ENCODE measurements around the gene GP9.

Gene GP9

DNA sequence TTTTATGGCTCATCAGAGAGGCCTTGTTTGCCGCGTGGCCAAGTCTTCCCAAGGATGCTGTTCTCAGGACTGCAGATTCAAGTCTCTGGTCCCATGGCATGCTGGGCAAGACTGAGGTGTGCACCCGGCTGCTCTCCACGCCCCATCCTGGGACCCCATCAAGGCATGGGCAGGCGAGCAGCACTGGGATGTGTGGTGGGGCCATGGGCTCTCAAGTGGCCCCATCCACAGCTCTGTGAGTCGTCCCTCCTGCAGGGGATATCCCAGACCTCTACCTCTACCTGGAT is 13.1 kb upstream of the GP9 start:
- Histone ChIP-seq H3K4me3 (ENCODE audit: low read length, poor library complexity, severe bottlenecking) (no peak overlapping the region), H2AFZ (ENCODE audit: low read length) (no peak overlapping the region), H3F3A (ENCODE audit: low read depth) (no peaks in the 10 kb centered on the region), H3K4me1 (ENCODE audit: insufficient read depth, low read length, poor library complexity, severe bottlenecking) (peaks cover 4% of the 10 kb centered on the region), H3K4me2 (ENCODE audit: low read depth, low read length, poor library complexity, severe bottlenecking) (no peak overlapping the region), H3K79me2 (ENCODE audit: insufficient read depth, low read length) (no peaks in the 10 kb centered on the region), H4K20me1 (ENCODE audit: insufficient read depth, low read length, poor library complexity, severe bottlenecking) (no peaks in the 10 kb centered on the region), H3K9ac (ENCODE audit: low read depth, low read length, poor library complexity, severe bottlenecking) (no peak overlapping the region), H3K9me2 (replicated peaks; ENCODE audit: low read depth, low read length) (no peaks in the 10 kb centered on the region), H3K27me3 (ENCODE audit: insufficient read depth, low read length, poor library complexity, severe bottlenecking) (no peaks in the 10 kb centered on the region), H3K9me3 (ENCODE audit: insufficient read depth, low read depth, low read length) (peaks cover 7% of the 10 kb centered on the region; the same call in 1 of the 2 replicates), H3K36me3 (ENCODE audit: insufficient read depth, low read length) (no peaks in the 10 kb centered on the region)
- TF ChIP-seq EZH2phosphoT487 (IDR thresholded peaks at IDR 0.05; ENCODE audit: borderline replicate concordance): no peak
- TF ChIP-seq, protein P1, sequence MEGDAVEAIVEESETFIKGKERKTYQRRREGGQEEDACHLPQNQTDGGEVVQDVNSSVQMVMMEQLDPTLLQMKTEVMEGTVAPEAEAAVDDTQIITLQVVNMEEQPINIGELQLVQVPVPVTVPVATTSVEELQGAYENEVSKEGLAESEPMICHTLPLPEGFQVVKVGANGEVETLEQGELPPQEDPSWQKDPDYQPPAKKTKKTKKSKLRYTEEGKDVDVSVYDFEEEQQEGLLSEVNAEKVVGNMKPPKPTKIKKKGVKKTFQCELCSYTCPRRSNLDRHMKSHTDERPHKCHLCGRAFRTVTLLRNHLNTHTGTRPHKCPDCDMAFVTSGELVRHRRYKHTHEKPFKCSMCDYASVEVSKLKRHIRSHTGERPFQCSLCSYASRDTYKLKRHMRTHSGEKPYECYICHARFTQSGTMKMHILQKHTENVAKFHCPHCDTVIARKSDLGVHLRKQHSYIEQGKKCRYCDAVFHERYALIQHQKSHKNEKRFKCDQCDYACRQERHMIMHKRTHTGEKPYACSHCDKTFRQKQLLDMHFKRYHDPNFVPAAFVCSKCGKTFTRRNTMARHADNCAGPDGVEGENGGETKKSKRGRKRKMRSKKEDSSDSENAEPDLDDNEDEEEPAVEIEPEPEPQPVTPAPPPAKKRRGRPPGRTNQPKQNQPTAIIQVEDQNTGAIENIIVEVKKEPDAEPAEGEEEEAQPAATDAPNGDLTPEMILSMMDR (conservative IDR thresholded peaks at IDR 0.05; ENCODE audit: low read length): no peak

GRCh38 chr3:129050556-129051295 is 9.9 kb upstream of the GP9 start:
- Histone ChIP-seq H3K79me2 (ENCODE audit: insufficient read depth, low read length) (no peaks in the 10 kb centered on the region), H3K9me2 (replicated peaks; ENCODE audit: low read depth, low read length) (no peaks in the 10 kb centered on the region), H2AFZ (ENCODE audit: low read length) (no peak overlapping the region), H3F3A (ENCODE audit: low read depth) (no peaks in the 10 kb centered on the region), H3K4me1 (ENCODE audit: insufficient read depth, low read length, poor library complexity, severe bottlenecking) (peaks cover 4% of the 10 kb centered on the region), H3K9me3 (ENCODE audit: insufficient read depth, low read depth, low read length) (peaks cover 7% of the 10 kb centered on the region; the same call in 1 of the 2 replicates), H3K4me3 (ENCODE audit: low read length, poor library complexity, severe bottlenecking) (no peak overlapping the region), H4K20me1 (ENCODE audit: insufficient read depth, low read length, poor library complexity, severe bottlenecking) (no peaks in the 10 kb centered on the region), H3K4me2 (ENCODE audit: low read depth, low read length, poor library complexity, severe bottlenecking) (no peak overlapping the region), H3K27me3 (ENCODE audit: insufficient read depth, low read length, poor library complexity, severe bottlenecking) (no peaks in the 10 kb centered on the region), H3K9ac (ENCODE audit: low read depth, low read length, poor library complexity, severe bottlenecking) (no peak overlapping the region), H3K36me3 (ENCODE audit: insufficient read depth, low read length) (no peaks in the 10 kb centered on the region)
- TF ChIP-seq EZH2phosphoT487 (IDR thresholded peaks at IDR 0.05; ENCODE audit: borderline replicate concordance): no peak
- TF ChIP-seq, protein P1 (conservative IDR thresholded peaks at IDR 0.05; ENCODE audit: low read length): no peak

DNA sequence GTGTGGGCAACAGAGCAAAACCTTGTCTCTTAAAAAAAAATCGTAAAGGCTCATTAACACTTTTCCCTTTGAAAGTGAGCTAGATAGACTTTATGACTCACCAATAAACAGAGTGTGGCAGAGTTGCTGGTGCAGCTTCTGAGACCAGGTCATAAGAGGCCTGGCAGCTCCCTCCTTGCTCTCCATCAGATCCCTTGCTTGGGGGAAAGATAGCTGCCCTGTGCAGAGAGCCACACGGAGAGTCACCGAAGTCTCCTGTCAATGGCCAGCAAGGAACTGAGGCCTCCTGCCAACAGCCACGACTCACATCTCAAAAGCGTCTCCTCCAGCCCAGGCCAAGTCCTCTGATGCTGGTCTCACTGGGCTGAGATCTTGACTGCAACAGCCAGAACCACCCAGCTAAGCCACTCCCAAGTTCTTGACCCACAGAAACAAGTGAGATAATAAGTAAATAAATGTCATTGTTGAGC is 8.7 kb upstream of the GP9 start:
- no peaks in the 10 kb centered on the region for H3K36me3 ChIP-seq (ENCODE audit: insufficient read depth, low read length)
- H3F3A ChIP-seq (ENCODE audit: low read depth): no peaks in the 10 kb centered on the region
- H3K9me2 ChIP-seq (replicated peaks; ENCODE audit: low read depth, low read length): no peaks in the 10 kb centered on the region
- peaks cover 4% of the 10 kb centered on the region for H3K4me1 ChIP-seq (ENCODE audit: insufficient read depth, low read length, poor library complexity, severe bottlenecking)
- no peaks in the 10 kb centered on the region for H3K27me3 ChIP-seq (ENCODE audit: insufficient read depth, low read length, poor library complexity, severe bottlenecking)
- H3K9me3 ChIP-seq (ENCODE audit: insufficient read depth, low read depth, low read length): peaks cover 7% of the 10 kb centered on the region; the same call in 1 of the 2 replicates
- no peak overlapping the region for H3K4me3 ChIP-seq (ENCODE audit: low read length, poor library complexity, severe bottlenecking)
- H3K79me2 ChIP-seq (ENCODE audit: insufficient read depth, low read length): no peaks in the 10 kb centered on the region
- H3K9ac ChIP-seq (ENCODE audit: low read depth, low read length, poor library complexity, severe bottlenecking): no peak overlapping the region
- H2AFZ ChIP-seq (ENCODE audit: low read length): peak overlapping the region; percentile 54
- H3K4me2 ChIP-seq (ENCODE audit: low read depth, low read length, poor library complexity, severe bottlenecking): no peak overlapping the region
- TF ChIP-seq EZH2phosphoT487 (IDR thresholded peaks at IDR 0.05; ENCODE audit: borderline replicate concordance): no peak
- TF ChIP-seq, protein P1 (conservative IDR thresholded peaks at IDR 0.05; ENCODE audit: low read length): no peak
- no peaks in the 10 kb centered on the region for H4K20me1 ChIP-seq (ENCODE audit: insufficient read depth, low read length, poor library complexity, severe bottlenecking)

Measured in Loucy (cell line).